NCI-H748 (cell line): ENCODE results near the gene STIM1.
"Not testable (repeated sequence)": the region's sequence is repeated elsewhere in the genome, so short reads cannot be mapped to it uniquely, and the experiment has no call there.

ENCODE experiments used
- DNase-seq: peaks from one replicate; lab custom pipeline; 2025; ENCODE audit not compliant: unreplicated experiment; lab: John Stamatoyannopoulos, UW

Gene STIM1

GRCh38 chr11:4016602-4017001, 161.1 kb downstream of the STIM1 start:
- DNase-seq = not testable (repeated sequence)

GRCh38 chr11:4017129-4017528, 161.7 kb downstream of the STIM1 start:
- no peak for DNase-seq

GRCh38 chr11:4018641-4019040, 163.2 kb downstream of the STIM1 start:
- no peak for DNase-seq

GRCh38 chr11:4019891-4020290, 164.4 kb downstream of the STIM1 start:
- no peak for DNase-seq

- no peak for DNase-seq
Measured at GRCh38 chr11:4022669-4023068, 167.2 kb downstream of the STIM1 start.

- DNase-seq = no peak
Measured at GRCh38 chr11:4025248-4025966, 169.9 kb downstream of the STIM1 start.

- DNase-seq = no peak
Measured at GRCh38 chr11:4025967-4026324, 170.5 kb downstream of the STIM1 start.

- no peak for DNase-seq
Measured at GRCh38 chr11:4026389-4026788, 170.9 kb downstream of the STIM1 start.

- DNase-seq = no peak
Measured at GRCh38 chr11:4027746-4028145, 172.3 kb downstream of the STIM1 start.

GRCh38 chr11:4030197-4030596, 174.7 kb downstream of the STIM1 start:
- DNase-seq = no peak

- DNase-seq = no peak
Measured at GRCh38 chr11:4032097-4032496, 176.6 kb downstream of the STIM1 start.

GRCh38 chr11:4035985-4036384, 180.5 kb downstream of the STIM1 start:
- no peak for DNase-seq

GRCh38 chr11:4039011-4039410, 183.5 kb downstream of the STIM1 start:
- no peak for DNase-seq

- no peak for DNase-seq
Measured at GRCh38 chr11:4040461-4040860, 185.0 kb downstream of the STIM1 start.

- no peak for DNase-seq
Measured at GRCh38 chr11:4041731-4042391, 186.4 kb downstream of the STIM1 start.

GRCh38 chr11:4044976-4045646, 189.6 kb downstream of the STIM1 start:
- no peak for DNase-seq

GRCh38 chr11:4048340-4048739, 192.9 kb downstream of the STIM1 start:
- no peak for DNase-seq

GRCh38 chr11:4049006-4049405, 193.5 kb downstream of the STIM1 start:
- DNase-seq = no peak

GRCh38 chr11:4050138-4050537, 194.7 kb downstream of the STIM1 start:
- no peak for DNase-seq

GRCh38 chr11:4053200-4053599, 197.7 kb downstream of the STIM1 start:
- not testable (repeated sequence) for DNase-seq

GRCh38 chr11:4054643-4055042, 199.2 kb downstream of the STIM1 start:
- DNase-seq = no peak

GRCh38 chr11:4059424-4059823, 204.0 kb downstream of the STIM1 start:
- DNase-seq = no peak
